Measurements from ENCODE around the gene PHACTR2. TPM values are rescaled to one million over a fixed set of nuclear protein-coding genes. Genes with fewer than 3 reads are reported as not detected.

Gene PHACTR2
- total RNA-seq, 1 donor from 2014 or later, result 44.7 TPM

DNA sequence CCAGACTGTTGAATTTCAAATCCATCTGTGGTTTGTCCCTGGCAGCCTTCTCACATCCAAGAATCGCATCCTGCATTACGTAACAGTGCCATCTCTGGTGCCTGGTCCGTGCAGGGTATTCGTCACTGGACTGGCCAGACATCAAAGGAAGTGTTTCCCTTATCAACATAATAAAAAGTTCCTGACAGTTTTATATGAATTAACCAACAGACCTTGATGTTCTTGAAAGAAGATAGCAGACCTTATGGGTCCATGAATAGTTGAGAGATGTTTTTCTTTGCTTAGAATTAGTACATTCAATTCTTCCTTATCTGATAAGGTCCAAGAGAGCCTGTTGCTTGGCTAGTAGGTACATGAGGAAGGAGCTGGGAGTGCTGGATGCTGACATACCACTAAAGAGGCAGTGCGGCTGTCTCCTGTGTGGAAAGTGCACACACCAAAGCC, 77.6 kb downstream of the PHACTR2 start:
- peak; percentile 60 for DNase-seq (ENCODE audit: low read depth)
- no peak overlapping the region for H3K4me2 ChIP-seq (ENCODE audit: low read length)

DNA sequence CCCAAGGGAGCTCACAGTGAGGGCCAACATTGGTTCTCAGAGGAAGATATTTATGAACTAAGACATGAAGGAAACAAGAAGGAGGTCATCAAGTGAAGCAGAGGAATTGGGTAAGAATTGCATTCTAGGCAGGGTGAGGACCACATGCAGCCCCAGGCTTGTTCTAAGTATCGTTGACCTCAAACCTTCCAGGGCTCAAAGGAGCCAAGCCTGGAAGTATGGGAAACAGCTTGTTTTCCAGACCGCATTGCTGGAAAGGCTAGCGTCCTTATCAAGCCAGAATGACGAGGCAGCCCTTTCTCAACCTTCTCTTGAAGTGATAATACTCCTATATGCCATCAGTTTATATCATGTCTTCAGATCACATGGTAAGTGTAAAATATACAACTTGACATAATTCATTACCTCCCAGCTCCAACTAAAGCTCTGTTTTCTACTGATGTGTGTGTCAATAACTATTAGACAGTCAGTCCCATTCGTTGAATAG, 79.6 kb downstream of the PHACTR2 start:
- H3K4me1 ChIP-seq (ENCODE audit: insufficient read depth, low read length), result no peaks in the 10 kb centered on the region
- H3K36me3 ChIP-seq (ENCODE audit: insufficient read depth, low read length), result peaks cover 14% of the 10 kb centered on the region
- H3K27ac ChIP-seq (ENCODE audit: low read depth, low read length), result no peak overlapping the region
- H3K9ac ChIP-seq (ENCODE audit: low read length), result no peak overlapping the region
- no peak for DNase-seq (ENCODE audit: low read depth)
- FAIRE-seq, result peak; percentile 43
- H3K79me2 ChIP-seq (ENCODE audit: insufficient read depth, low read length), result no peaks in the 10 kb centered on the region
- H3K9me3 ChIP-seq (ENCODE audit: insufficient read depth, low read depth, low read length), result no peaks in the 10 kb centered on the region
- no peak overlapping the region for H3K4me3 ChIP-seq (ENCODE audit: insufficient read depth, low read depth, low read length)
- peaks cover 4% of the 10 kb centered on the region for H3K4me1 Mint-ChIP-seq (ENCODE audit: low read depth, unreplicated experiment)
- no peaks in the 10 kb centered on the region for H4K20me1 ChIP-seq (ENCODE audit: insufficient read depth, low read length)
- H3K4me2 ChIP-seq (ENCODE audit: low read length), result no peak overlapping the region
- peaks cover 11% of the 10 kb centered on the region for H3K36me3 Mint-ChIP-seq (ENCODE audit: low read depth, unreplicated experiment)
- no peak overlapping the region for H3K27ac Mint-ChIP-seq (ENCODE audit: unreplicated experiment)
- no peaks in the 10 kb centered on the region for H3K9me3 Mint-ChIP-seq (ENCODE audit: unreplicated experiment)
- no peaks in the 10 kb centered on the region for H3K27me3 ChIP-seq (ENCODE audit: insufficient read depth, low read length)
- H2AFZ ChIP-seq (ENCODE audit: low read depth, low read length), result no peak overlapping the region
- H3K4me3 Mint-ChIP-seq (ENCODE audit: unreplicated experiment), result no peak overlapping the region
- no peak for TF ChIP-seq CTCF (IDR thresholded peaks at IDR 0.05; ENCODE audit: insufficient read depth, low read depth, low read length)
- no peak for TF ChIP-seq EZH2 (IDR thresholded peaks at IDR 0.05; ENCODE audit: insufficient read depth, low read length)
- H3K27me3 Mint-ChIP-seq (ENCODE audit: low read depth, unreplicated experiment), result no peaks in the 10 kb centered on the region

More for the DNA sequence above, 77.6 kb downstream of the PHACTR2 start:
- no peak overlapping the region for H3K4me3 ChIP-seq (ENCODE audit: insufficient read depth, low read depth, low read length)
- no peaks in the 10 kb centered on the region for H3K27me3 ChIP-seq (ENCODE audit: insufficient read depth, low read length)
- FAIRE-seq, result no peak
- TF ChIP-seq CTCF (IDR thresholded peaks at IDR 0.05; ENCODE audit: insufficient read depth, low read depth, low read length) (no peak), EZH2 (IDR thresholded peaks at IDR 0.05; ENCODE audit: insufficient read depth, low read length) (no peak)
- no peaks in the 10 kb centered on the region for H3K9me3 ChIP-seq (ENCODE audit: insufficient read depth, low read depth, low read length)
- no peak overlapping the region for H2AFZ ChIP-seq (ENCODE audit: low read depth, low read length)
- Mint-ChIP-seq H3K27me3 (ENCODE audit: low read depth, unreplicated experiment) (no peaks in the 10 kb centered on the region), H3K9me3 (ENCODE audit: unreplicated experiment) (no peaks in the 10 kb centered on the region), H3K27ac (ENCODE audit: unreplicated experiment) (no peak overlapping the region), H3K36me3 (ENCODE audit: low read depth, unreplicated experiment) (peaks cover 3% of the 10 kb centered on the region), H3K4me3 (ENCODE audit: unreplicated experiment) (no peak overlapping the region), H3K4me1 (ENCODE audit: low read depth, unreplicated experiment) (peaks cover 7% of the 10 kb centered on the region)
- H3K79me2 ChIP-seq (ENCODE audit: insufficient read depth, low read length), result no peaks in the 10 kb centered on the region
- H3K4me1 ChIP-seq (ENCODE audit: insufficient read depth, low read length), result no peaks in the 10 kb centered on the region
- no peak overlapping the region for H3K27ac ChIP-seq (ENCODE audit: low read depth, low read length)
- no peaks in the 10 kb centered on the region for H4K20me1 ChIP-seq (ENCODE audit: insufficient read depth, low read length)
- no peak overlapping the region for H3K9ac ChIP-seq (ENCODE audit: low read length)
- H3K36me3 ChIP-seq (ENCODE audit: insufficient read depth, low read length), result peaks cover 14% of the 10 kb centered on the region

GRCh38 chr6:143758551-143758950, 80.8 kb downstream of the PHACTR2 start:
- no peak overlapping the region for H3K9ac ChIP-seq (ENCODE audit: low read length)
- no peak overlapping the region for H2AFZ ChIP-seq (ENCODE audit: low read depth, low read length)
- FAIRE-seq, result no peak
- H3K4me2 ChIP-seq (ENCODE audit: low read length), result no peak overlapping the region
- H3K27ac ChIP-seq (ENCODE audit: low read depth, low read length), result no peak overlapping the region
- H3K79me2 ChIP-seq (ENCODE audit: insufficient read depth, low read length), result no peaks in the 10 kb centered on the region
- no peaks in the 10 kb centered on the region for H4K20me1 ChIP-seq (ENCODE audit: insufficient read depth, low read length)
- no peaks in the 10 kb centered on the region for H3K27me3 Mint-ChIP-seq (ENCODE audit: low read depth, unreplicated experiment)
- H3K4me1 ChIP-seq (ENCODE audit: insufficient read depth, low read length), result no peaks in the 10 kb centered on the region
- H3K4me1 Mint-ChIP-seq (ENCODE audit: low read depth, unreplicated experiment), result peaks cover 4% of the 10 kb centered on the region
- H3K36me3 ChIP-seq (ENCODE audit: insufficient read depth, low read length), result peaks cover 14% of the 10 kb centered on the region
- DNase-seq (ENCODE audit: low read depth), result no peak
- H3K36me3 Mint-ChIP-seq (ENCODE audit: low read depth, unreplicated experiment), result peaks cover 14% of the 10 kb centered on the region
- H3K4me3 ChIP-seq (ENCODE audit: insufficient read depth, low read depth, low read length), result no peak overlapping the region
- H3K27me3 ChIP-seq (ENCODE audit: insufficient read depth, low read length), result no peaks in the 10 kb centered on the region
- TF ChIP-seq CTCF (IDR thresholded peaks at IDR 0.05; ENCODE audit: insufficient read depth, low read depth, low read length), result no peak
- TF ChIP-seq EZH2 (IDR thresholded peaks at IDR 0.05; ENCODE audit: insufficient read depth, low read length), result no peak
- no peaks in the 10 kb centered on the region for H3K9me3 Mint-ChIP-seq (ENCODE audit: unreplicated experiment)
- H3K27ac Mint-ChIP-seq (ENCODE audit: unreplicated experiment), result no peak overlapping the region
- no peaks in the 10 kb centered on the region for H3K9me3 ChIP-seq (ENCODE audit: insufficient read depth, low read depth, low read length)
- H3K4me3 Mint-ChIP-seq (ENCODE audit: unreplicated experiment), result no peak overlapping the region

Data from astrocyte (in vitro differentiated cells and primary cell).